Measurements from ENCODE around the gene ATP23. TPM values are rescaled to one million over a fixed set of nuclear protein-coding genes. Genes with fewer than 3 reads are reported as not detected.
A peak's percentile ranks its signal among the peaks of the same experiment; 100 is the strongest.

ATP23 gene
- total RNA-seq, result 10 to 100 TPM; 13.9 to 16.1 TPM
- long read RNA-seq, transcript ATP23-201 (6 exons, 1,245 nt), result major isoform, 13 of 22 reads
- long read RNA-seq, partial matches to known transcripts, result 0 of 22 reads
- long read RNA-seq, other reads (novel, unspliced or antisense), result 9 of 22 reads

- intact Hi-C loops (cut with DNase I, micrococcal nuclease), result no loop called here
- ATAC-seq, result peak; percentile 84
- peak; percentile 94 for DNase-seq
Measured at GRCh38 chr12:57941165-57941894, at the start of gene ATP23. ATP23 (plus strand) TSS chr12:57941567; CDS start chr12:57941702, 135 bp downstream.

GRCh38 chr12:57892232-57892972, 49.0 kb upstream of the ATP23 start:
- peak; percentile 42 for ATAC-seq
- intact Hi-C loops (cut with DNase I, micrococcal nuclease), result no loop called here
- peak in 1 of 2 donors; percentile 59 for DNase-seq

GRCh38 chr12:57893431-57894353, 47.7 kb upstream of the ATP23 start:
- peak; percentile 48 for ATAC-seq
- peak; percentile 84 to 94 for DNase-seq
- intact Hi-C loops (cut with DNase I, micrococcal nuclease), result no loop called here

- peak in 1 of 2 donors; percentile 33 for DNase-seq
Measured at GRCh38 chr12:57894399-57895292, 46.7 kb upstream of the ATP23 start.

GRCh38 chr12:57895389-57896114, 45.8 kb upstream of the ATP23 start:
- DNase-seq (no peak), ATAC-seq (no peak)
- intact Hi-C loops (cut with DNase I, micrococcal nuclease), result no loop called here

More at GRCh38 chr12:57894399-57895292, 46.7 kb upstream of the ATP23 start:
- intact Hi-C loops (cut with DNase I, micrococcal nuclease), result no loop called here
- ATAC-seq, result no peak

- DNase-seq, result no peak
- intact Hi-C loops (cut with DNase I, micrococcal nuclease), result no loop called here
- ATAC-seq, result no peak
Measured at GRCh38 chr12:57896115-57896433, 45.3 kb upstream of the ATP23 start.

- intact Hi-C loops (cut with DNase I, micrococcal nuclease), result no loop called here
- peak; percentile 80 to 83 for DNase-seq
- ATAC-seq, result peak; percentile 58
Measured at GRCh38 chr12:57896434-57897201, 44.7 kb upstream of the ATP23 start.

- ATAC-seq (no peak), DNase-seq (no peak)
- intact Hi-C loops (cut with DNase I, micrococcal nuclease), result no loop called here
Measured at GRCh38 chr12:57897286-57897974, 43.9 kb upstream of the ATP23 start.

- DNase-seq, result no peak
- intact Hi-C loops (cut with DNase I, micrococcal nuclease), result no loop called here
- peak; percentile 50 for ATAC-seq
Measured at GRCh38 chr12:57898308-57898970, 42.9 kb upstream of the ATP23 start.

- DNase-seq (peak; percentile 54 to 55), ATAC-seq (no peak)
- intact Hi-C loops (cut with DNase I, micrococcal nuclease), result no loop called here
Measured at GRCh38 chr12:57899010-57899662, 42.2 kb upstream of the ATP23 start.

- intact Hi-C loops (cut with DNase I, micrococcal nuclease), result loop anchor here in 1 of 2 donors (5.0 kb wide), 1 partner anchor 70 kb away; no protein-coding TSS in a partner anchor
- DNase-seq, result no peak
- no peak for ATAC-seq
Measured at GRCh38 chr12:57902478-57902969, 38.8 kb upstream of the ATP23 start.

- DNase-seq (no peak), ATAC-seq (no peak)
- intact Hi-C loops (cut with DNase I, micrococcal nuclease), result loop anchor here in 1 of 2 donors (5.0 kb wide), 1 partner anchor 72 kb away; no protein-coding TSS in a partner anchor
Measured at GRCh38 chr12:57904426-57904825, 36.9 kb upstream of the ATP23 start.

GRCh38 chr12:57904848-57905811, 36.2 kb upstream of the ATP23 start:
- intact Hi-C loops (cut with DNase I, micrococcal nuclease), result loop anchor here (5.0 kb wide), 1 partner anchor 73 kb away; no protein-coding TSS in a partner anchor
- ATAC-seq (peak; percentile 96), DNase-seq (peak; percentile 82 to 89)
